ENCODE data around the gene KRT34. TPM values are rescaled to one million over a fixed set of nuclear protein-coding genes. Genes with fewer than 3 reads are reported as not detected.
"Not testable (repeated sequence)": the region's sequence is repeated elsewhere in the genome, so short reads cannot be mapped to it uniquely, and the experiment has no call there.

The KRT34 gene
- total RNA-seq, 2 experiments from 2014 or later = not detected

DNA sequence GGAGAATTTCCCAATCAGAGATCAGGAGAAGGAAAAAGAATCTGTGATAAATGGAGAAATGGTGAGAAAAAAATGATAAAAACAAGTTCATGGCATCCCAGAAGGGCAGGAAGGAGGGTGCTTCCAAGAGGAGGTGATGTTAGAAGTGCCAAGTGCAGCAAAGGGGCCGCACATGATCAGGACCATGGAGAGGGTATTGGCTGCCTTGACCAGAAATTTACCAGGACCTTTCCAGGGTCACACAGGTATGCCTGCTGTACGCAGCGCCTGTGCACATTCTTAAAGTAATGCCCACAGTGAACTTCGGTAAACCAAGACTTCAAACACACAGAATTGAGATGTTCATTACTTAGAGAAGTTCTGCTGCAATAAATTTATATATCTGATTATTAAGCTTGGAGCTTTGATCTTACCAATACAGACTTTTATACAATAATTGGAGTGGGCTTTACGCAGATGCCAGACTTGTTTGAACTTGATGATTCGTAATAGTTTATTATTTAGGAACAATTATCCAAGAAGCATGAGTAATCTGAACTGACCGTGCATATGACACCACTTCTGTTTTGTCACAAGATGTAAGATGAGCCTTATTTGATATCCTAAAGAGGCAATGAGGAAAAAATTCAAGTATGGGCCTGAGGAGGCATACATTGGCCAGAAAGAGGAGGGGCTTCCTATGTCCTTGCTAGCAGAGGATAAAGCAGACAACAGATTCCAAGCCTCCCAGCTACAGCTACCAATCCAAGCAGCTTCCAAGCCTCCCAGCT, 29.3 kb downstream of the KRT34 start:
- Mint-ChIP-seq H3K9me3 (ENCODE audit: insufficient read depth) (no peaks in the 10 kb centered on the region), H3K4me1 (ENCODE audit: low read depth) (no peaks in the 10 kb centered on the region), H3K27me3 (ENCODE audit: low read depth) (peaks cover 21% of the 10 kb centered on the region), H3K27ac (no peak overlapping the region), H3K36me3 (ENCODE audit: low read depth) (no peaks in the 10 kb centered on the region), H3K4me3 (no peak overlapping the region)
- POLR2A ChIA-PET = no interaction called here
- DNase-seq (no peak), ATAC-seq (no peak)
- CTCF ChIA-PET = interaction anchor here (1.1 kb wide), 1 partner anchor 310 kb away, joined by 3 read pairs; no protein-coding TSS in a partner anchor

DNA sequence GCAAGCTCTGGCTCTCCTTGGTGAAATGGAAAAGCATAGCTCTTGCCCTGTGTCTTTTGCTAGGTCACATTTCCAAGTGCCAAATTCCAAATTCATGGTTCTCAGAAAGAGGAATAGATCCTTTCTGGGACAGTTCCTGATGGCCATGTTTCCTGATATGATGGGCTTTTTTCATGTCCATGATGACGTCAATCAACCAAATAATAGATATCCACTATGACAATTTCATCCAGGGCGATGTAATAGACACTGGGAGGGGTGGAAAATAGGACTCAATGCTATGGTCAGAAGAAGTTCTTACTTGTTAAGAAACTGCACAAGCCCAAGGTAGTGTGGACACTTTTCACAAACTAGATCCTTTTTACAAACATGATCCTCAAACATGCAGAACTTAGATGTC, 30.9 kb downstream of the KRT34 start:
- Mint-ChIP-seq H3K27ac (no peak overlapping the region), H3K36me3 (ENCODE audit: low read depth) (no peaks in the 10 kb centered on the region), H3K27me3 (ENCODE audit: low read depth) (peaks cover 14% of the 10 kb centered on the region), H3K4me1 (ENCODE audit: low read depth) (no peaks in the 10 kb centered on the region), H3K9me3 (ENCODE audit: insufficient read depth) (no peaks in the 10 kb centered on the region), H3K4me3 (no peak overlapping the region)
- DNase-seq (no peak), ATAC-seq (no peak)
- POLR2A ChIA-PET = interaction anchor here (0.6 kb wide), 1 partner anchor 379 kb away, joined by 3 read pairs; no protein-coding TSS in a partner anchor
- CTCF ChIA-PET = interaction anchor here (1.8 kb wide), 1 partner anchor 10 kb away, joined by 5 read pairs; no protein-coding TSS in a partner anchor

DNA sequence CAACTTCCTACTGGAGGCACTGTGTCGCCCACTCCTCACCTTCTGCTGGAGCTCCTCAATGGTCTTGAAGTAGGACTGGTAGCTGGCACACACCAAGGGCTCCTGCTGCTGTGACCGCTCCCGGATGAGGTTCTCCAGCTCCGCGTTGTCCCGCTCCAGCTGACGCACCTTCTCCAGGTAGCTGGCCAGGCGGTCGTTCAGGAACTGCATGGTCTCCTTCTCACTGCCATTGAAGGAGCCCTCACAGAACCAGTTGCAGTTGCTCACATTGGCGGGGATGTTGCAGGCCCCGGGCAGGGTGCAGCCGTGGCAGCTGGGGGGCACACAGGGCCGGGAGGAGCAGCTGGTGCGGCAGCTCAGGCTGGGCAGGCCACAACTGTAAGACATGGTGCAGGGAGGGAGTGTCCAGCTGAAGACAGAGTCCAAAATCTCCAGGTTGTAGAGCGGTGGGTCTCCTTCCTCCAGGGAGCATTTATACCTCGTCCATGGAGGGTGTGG, 31.7 kb downstream of the KRT34 start, which contains the start of gene KRT33A:
KRT33A (minus strand) TSS at position 448 of the 498 bp plus-strand sequence; CDS start at position 387, 61 bp downstream.
- peaks cover 14% of the 10 kb centered on the region for H3K27me3 Mint-ChIP-seq (ENCODE audit: low read depth)
- H3K9me3 Mint-ChIP-seq (ENCODE audit: insufficient read depth); POLR2A ChIA-PET; H3K4me3 Mint-ChIP-seq; DNase-seq; H3K36me3 Mint-ChIP-seq (ENCODE audit: low read depth); H3K4me1 Mint-ChIP-seq (ENCODE audit: low read depth); ATAC-seq; H3K27ac Mint-ChIP-seq: not testable (repeated sequence)
- CTCF ChIA-PET = interaction anchor here (1.2 to 1.8 kb wide), 2 partner anchors 9 to 27 kb away, joined by 3 to 5 read pairs; no protein-coding TSS in a partner anchor

DNA sequence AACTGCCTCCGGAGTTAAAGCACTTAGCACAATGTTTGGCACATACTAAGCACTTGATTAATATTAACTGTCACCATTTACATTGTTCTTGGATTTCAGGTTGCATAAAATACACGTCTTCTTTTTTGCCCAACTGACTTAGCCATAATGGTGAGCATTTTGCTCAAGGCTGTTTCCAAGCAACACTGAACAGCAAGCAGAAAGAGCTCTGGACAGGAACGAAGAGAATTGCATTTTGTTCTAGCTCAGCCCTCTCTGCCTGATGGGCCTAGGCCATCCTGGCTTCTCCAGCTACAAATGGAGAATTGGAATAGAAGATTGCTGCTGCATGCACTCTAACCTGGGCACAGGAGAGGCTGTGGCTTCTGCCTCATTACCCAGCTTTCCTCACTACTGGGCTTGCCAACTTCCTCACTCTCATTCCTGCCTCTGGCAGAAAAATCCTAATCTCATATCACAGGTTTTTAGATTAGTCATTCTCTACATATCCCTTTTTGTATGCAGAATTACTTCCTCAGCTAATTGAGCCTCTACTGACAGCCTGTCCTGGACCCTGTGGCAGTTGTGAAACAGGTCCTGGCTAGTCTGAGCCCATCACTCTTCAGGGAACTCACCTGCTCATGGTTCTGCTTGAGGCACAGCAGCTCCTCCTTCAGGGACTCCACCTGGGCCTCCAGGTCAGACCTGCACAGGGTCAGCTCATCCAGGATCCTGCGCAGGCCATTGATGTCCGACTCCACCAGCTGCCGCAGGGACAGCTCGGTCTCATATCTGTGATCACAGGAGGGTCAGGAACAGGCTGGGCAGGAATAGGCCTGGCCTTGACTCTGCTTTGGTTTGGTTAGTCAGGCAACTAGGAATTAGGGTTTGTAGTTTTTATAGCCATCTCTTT, 34.0 kb downstream of the KRT34 start:
- ATAC-seq (no peak), DNase-seq (no peak)
- no peak overlapping the region for H3K4me3 Mint-ChIP-seq
- peaks cover 6% of the 10 kb centered on the region for H3K27me3 Mint-ChIP-seq (ENCODE audit: low read depth)
- no peak overlapping the region for H3K27ac Mint-ChIP-seq
- no peaks in the 10 kb centered on the region for H3K4me1 Mint-ChIP-seq (ENCODE audit: low read depth)
- ChIA-PET POLR2A (no interaction called here), CTCF (no interaction called here)
- peaks cover 8% of the 10 kb centered on the region for H3K9me3 Mint-ChIP-seq (ENCODE audit: insufficient read depth)
- H3K36me3 Mint-ChIP-seq (ENCODE audit: low read depth) = peaks cover 3% of the 10 kb centered on the region

DNA sequence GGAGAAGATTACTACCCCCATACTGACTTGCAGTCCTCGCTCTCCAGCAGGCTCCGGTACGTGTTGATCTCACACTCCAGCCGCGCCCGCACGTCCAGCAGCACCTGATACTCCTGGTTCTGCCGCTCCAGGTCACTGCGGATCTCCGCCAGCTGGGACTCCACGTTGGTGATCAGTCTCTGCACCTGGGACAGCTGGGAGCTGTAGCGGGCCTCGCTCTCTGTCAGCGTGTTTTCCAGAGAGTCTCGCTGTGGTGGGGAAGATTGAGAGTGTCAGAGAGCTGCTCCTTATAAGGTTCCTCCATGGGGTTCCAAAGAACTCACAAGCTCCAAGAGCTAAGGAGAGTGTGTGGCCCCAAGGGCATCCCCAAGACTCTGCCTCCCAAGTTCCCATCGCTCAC, 35.7 kb downstream of the KRT34 start:
- CTCF ChIA-PET = interaction anchor here (2.2 kb wide), 1 partner anchor 24 kb away, joined by 6 read pairs; no protein-coding TSS in a partner anchor
- H3K9me3 Mint-ChIP-seq (ENCODE audit: insufficient read depth) = peaks cover 21% of the 10 kb centered on the region
- H3K4me3 Mint-ChIP-seq; DNase-seq; H3K4me1 Mint-ChIP-seq (ENCODE audit: low read depth); POLR2A ChIA-PET; H3K27me3 Mint-ChIP-seq (ENCODE audit: low read depth); ATAC-seq; H3K27ac Mint-ChIP-seq: not testable (repeated sequence)
- peaks cover 14% of the 10 kb centered on the region for H3K36me3 Mint-ChIP-seq (ENCODE audit: low read depth)

DNA sequence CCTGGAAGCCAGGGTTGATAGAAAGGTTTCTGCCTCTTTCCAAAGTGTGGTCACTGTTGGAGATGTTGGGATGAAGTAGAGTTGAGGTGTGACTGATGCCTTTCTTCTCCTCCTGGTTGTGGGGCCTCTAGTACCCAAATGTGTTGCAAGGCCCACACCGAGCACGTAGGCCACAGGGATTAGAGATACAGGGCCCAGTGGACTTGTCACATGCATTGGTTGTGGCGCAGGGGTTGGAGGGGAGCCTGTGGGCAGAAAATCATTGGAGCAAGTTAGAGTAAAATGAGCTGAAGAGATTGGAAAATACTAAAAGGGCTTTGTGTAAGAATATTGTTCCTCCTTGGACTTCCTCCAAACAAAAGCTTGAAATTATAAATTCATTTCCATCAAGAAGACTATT, 36.1 kb downstream of the KRT34 start:
- ChIA-PET CTCF (interaction anchor here (2.2 kb wide), 1 partner anchor 24 kb away, joined by 6 read pairs; no protein-coding TSS in a partner anchor), POLR2A (no interaction called here)
- no peak overlapping the region for H3K4me3 Mint-ChIP-seq
- H3K36me3 Mint-ChIP-seq (ENCODE audit: low read depth) = peaks cover 14% of the 10 kb centered on the region
- no peak overlapping the region for H3K27ac Mint-ChIP-seq
- H3K9me3 Mint-ChIP-seq (ENCODE audit: insufficient read depth) = peaks cover 21% of the 10 kb centered on the region
- H3K4me1 Mint-ChIP-seq (ENCODE audit: low read depth) = peaks cover 11% of the 10 kb centered on the region
- no peaks in the 10 kb centered on the region for H3K27me3 Mint-ChIP-seq (ENCODE audit: low read depth)
- DNase-seq (no peak), ATAC-seq (no peak)

DNA sequence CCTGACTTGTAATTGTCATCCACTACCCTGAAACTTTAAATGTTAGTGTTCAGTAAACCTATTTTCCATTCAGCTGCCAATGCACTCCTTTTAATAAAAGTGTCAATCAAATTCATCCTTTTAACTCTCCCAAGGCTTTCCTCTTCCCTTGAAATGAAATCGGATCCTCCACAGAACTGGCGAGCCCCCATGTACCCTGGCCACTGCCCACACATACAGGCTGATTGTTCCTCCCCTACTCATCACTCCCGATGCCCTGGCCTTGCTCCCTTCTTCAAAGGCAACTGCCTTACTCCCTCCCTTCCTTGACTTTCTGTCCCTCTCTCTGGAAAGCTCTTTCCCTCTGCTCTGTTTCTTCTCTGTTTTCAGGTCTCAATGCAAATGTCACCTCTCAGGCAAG, 39.1 kb downstream of the KRT34 start:
- Mint-ChIP-seq H3K27me3 (ENCODE audit: low read depth) (no peaks in the 10 kb centered on the region), H3K4me1 (ENCODE audit: low read depth) (peaks cover 37% of the 10 kb centered on the region), H3K4me3 (no peak overlapping the region), H3K27ac (no peak overlapping the region), H3K9me3 (ENCODE audit: insufficient read depth) (peaks cover 21% of the 10 kb centered on the region), H3K36me3 (ENCODE audit: low read depth) (peaks cover 16% of the 10 kb centered on the region)
- CTCF ChIA-PET = no interaction called here
- POLR2A ChIA-PET = no interaction called here
- DNase-seq (no peak), ATAC-seq (no peak)

DNA sequence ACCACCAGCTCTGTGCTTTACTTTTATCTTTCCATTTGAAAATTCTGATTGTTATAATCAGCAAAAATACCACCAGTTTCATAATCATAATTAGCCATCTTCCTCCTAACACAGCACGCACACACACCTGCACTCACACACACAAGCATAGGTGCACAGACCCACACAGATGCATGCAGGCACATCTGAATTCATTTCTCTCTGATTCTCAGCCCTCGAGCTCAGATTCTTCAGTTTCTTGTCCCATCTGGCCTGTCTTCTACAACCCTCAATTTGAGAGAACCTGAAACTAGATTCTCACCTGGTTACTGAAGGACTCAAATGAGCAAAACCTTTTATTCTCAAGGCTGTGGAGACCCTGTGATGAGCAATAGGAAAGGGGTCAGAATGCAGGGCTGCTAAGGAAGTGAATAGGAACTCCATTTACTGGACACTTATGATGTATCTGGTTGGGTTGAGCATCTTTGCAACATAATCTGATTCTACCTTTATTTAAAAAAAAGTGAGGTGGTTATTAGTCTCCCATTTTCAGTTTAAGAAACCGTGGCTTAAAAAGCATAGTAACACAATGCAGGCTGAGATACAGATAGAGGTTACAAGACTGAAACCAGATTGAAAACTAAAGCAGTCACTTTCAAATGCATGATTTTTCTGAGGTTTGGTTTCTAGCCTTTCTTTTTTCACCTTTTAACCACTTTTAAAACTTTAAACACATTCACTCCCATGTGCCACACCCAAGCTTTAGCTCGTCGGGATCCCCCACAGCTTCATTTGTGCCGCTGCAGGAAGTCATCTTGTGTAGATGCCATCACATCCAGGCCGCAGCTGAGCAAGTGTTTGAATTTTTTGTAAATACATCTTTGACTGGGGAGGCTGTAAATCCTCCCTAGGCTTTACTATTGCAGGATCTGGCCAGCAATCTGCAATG, 40.9 kb downstream of the KRT34 start:
- ChIA-PET POLR2A (interaction anchor here (1.3 kb wide), 1 partner anchor 33 kb away, joined by 5 read pairs; no protein-coding TSS in a partner anchor), CTCF (interaction anchor here (0.7 to 4.9 kb wide), 4 partner anchors 10 to 322 kb away, joined by 3 to 26 read pairs (median 4); partner anchors contain the start of gene KRT33A)
- H3K27ac Mint-ChIP-seq = peak overlapping the region; percentile 85
- DNase-seq (peak; percentile 65), ATAC-seq (peak; percentile 78)
- peaks cover 37% of the 10 kb centered on the region for H3K4me1 Mint-ChIP-seq (ENCODE audit: low read depth)
- H3K9me3 Mint-ChIP-seq (ENCODE audit: insufficient read depth) = peaks cover 21% of the 10 kb centered on the region
- peaks cover 2% of the 10 kb centered on the region for H3K27me3 Mint-ChIP-seq (ENCODE audit: low read depth)
- peak overlapping the region; percentile 34 for H3K4me3 Mint-ChIP-seq
- peaks cover 16% of the 10 kb centered on the region for H3K36me3 Mint-ChIP-seq (ENCODE audit: low read depth)

DNA sequence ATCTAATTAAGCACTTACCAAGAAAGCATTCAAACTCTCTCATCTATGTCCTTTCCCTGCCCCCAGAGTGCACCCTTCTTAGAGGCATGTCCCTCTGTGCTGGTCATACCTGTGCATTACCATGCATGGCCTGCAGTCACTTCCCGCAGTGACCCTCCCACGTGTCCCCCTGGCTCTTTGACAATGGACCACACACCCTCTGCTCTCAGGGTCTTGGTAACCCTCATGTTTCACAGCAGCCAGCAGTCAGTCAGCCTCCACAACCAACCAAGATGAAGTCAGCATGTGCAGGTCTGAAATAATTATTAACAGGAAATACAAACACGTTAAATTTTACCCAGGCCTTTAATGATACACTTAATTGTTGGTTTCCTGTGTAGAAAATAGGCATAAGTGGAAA, 41.6 kb downstream of the KRT34 start:
- Mint-ChIP-seq H3K36me3 (ENCODE audit: low read depth) (peaks cover 16% of the 10 kb centered on the region), H3K9me3 (ENCODE audit: insufficient read depth) (peaks cover 21% of the 10 kb centered on the region), H3K27ac (peak overlapping the region; percentile 53), H3K27me3 (ENCODE audit: low read depth) (peaks cover 2% of the 10 kb centered on the region), H3K4me3 (no peak overlapping the region), H3K4me1 (ENCODE audit: low read depth) (peaks cover 40% of the 10 kb centered on the region)
- DNase-seq (no peak), ATAC-seq (no peak)
- ChIA-PET CTCF (interaction anchor here (1.0 to 4.9 kb wide), 3 partner anchors 18 to 325 kb away, joined by 4 to 26 read pairs (median 8); partner anchors contain the start of gene KRTAP16-1), POLR2A (interaction anchor here (0.6 to 0.7 kb wide), 2 partner anchors 415 to 438 kb away, joined by 3 to 4 read pairs; no protein-coding TSS in a partner anchor)

DNA sequence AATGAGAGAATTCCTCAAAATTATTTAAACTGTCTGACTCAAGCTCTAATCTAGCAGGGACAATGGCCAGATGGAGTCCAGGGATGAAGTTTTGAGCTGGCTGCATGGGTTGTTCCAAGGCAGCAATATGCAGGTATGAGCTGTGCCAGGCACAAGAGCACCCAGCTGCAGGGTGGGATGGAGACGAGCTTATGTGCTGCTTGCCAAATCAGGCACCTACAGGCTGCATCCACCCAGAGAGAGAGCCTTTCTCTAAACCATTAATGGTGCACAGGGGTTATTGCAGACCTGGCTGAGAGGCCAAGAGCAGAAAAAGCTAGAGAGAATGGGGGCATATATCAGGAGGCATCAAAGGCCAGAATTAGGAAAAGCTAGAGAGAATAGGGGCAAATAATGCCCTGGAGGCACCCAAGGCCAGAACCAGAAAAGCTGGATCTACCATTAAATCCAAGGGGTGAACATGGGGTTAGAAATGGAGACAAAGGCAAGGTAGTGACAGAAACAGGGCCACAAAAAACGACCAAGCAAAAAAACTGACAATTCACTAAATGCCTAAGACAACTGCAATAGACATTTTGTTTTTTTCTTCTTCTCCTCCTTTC, 42.4 kb downstream of the KRT34 start:
- H3K27ac Mint-ChIP-seq = peak overlapping the region; percentile 53
- ChIA-PET CTCF (interaction anchor here (0.9 to 4.9 kb wide), 4 partner anchors 17 to 326 kb away, joined by 3 to 26 read pairs (median 6); partner anchors contain the start of gene KRTAP16-1), POLR2A (interaction anchor here (0.7 to 1.2 kb wide), 2 partner anchors 349 to 438 kb away, joined by 4 read pairs; partner anchors contain the start of gene EIF1)
- no peak for ATAC-seq
- H3K4me1 Mint-ChIP-seq (ENCODE audit: low read depth) = peaks cover 47% of the 10 kb centered on the region
- peaks cover 2% of the 10 kb centered on the region for H3K27me3 Mint-ChIP-seq (ENCODE audit: low read depth)
- H3K9me3 Mint-ChIP-seq (ENCODE audit: insufficient read depth) = peaks cover 21% of the 10 kb centered on the region
- peaks cover 16% of the 10 kb centered on the region for H3K36me3 Mint-ChIP-seq (ENCODE audit: low read depth)
- no peak overlapping the region for H3K4me3 Mint-ChIP-seq
- no peak for DNase-seq
